Gastrocnemius medialis (tissue), 4 donors: ENCODE data around the gene CABLES2.

Experiments used
- POLR2A ChIP-seq, 2 donors: fragments of 450-650 bp; IDR thresholded peaks; one replicate each; pipeline ENCODE4 v1.6.1; 2017; ENCODE audit warnings: antibody characterized with exemption in 2 of 2, mild to moderate bottlenecking in 2 of 2, moderate library complexity in 2 of 2
- TF ChIP-seq, protein P1 (sequence below), 5 experiments: fragments of 450-650 bp in 3 of 5; fragments of 200-600 bp in 2 of 5; sonication (generic) in 2 of 5; IDR thresholded peaks in 4 of 5; conservative IDR thresholded peaks in 1 of 5; 1 replicate in 4 of 5; 2 replicates in 1 of 5; pipeline ENCODE4 v1.5.1; 2016 to 2019; ENCODE audit warnings: antibody characterized with exemption in 5 of 5, mild to moderate bottlenecking in 3 of 5, moderate library complexity in 3 of 5

DNA sequence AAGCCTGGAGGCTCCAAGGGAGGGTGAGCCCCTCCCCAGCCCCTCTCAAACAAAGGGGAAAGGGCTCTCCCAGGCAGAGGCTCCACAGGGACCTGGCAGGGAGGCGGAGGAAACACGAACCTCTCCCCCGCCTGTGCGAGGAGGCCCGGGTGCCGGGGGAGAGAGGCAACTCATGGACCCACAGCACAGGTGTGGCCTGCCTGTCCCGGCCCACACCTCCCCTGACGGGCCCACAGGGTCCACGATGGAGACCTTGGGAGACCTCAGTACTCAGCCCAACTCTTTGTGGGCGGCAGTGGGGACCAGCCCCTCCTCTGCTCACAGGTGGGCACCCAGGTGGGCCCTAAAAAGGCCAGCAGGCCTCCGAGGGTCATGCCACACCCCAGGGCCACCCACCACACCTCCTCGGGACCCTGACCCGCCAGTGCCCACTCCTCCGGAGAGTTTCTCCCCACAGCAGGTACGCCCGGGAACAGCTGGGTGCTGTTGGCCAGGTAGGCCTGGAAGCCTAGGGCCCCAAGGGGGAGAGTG lies 52.2 kb downstream of the CABLES2 start:
- TF ChIP-seq POLR2A (IDR thresholded peaks at IDR 0.05): no peak
- TF ChIP-seq, protein P1, sequence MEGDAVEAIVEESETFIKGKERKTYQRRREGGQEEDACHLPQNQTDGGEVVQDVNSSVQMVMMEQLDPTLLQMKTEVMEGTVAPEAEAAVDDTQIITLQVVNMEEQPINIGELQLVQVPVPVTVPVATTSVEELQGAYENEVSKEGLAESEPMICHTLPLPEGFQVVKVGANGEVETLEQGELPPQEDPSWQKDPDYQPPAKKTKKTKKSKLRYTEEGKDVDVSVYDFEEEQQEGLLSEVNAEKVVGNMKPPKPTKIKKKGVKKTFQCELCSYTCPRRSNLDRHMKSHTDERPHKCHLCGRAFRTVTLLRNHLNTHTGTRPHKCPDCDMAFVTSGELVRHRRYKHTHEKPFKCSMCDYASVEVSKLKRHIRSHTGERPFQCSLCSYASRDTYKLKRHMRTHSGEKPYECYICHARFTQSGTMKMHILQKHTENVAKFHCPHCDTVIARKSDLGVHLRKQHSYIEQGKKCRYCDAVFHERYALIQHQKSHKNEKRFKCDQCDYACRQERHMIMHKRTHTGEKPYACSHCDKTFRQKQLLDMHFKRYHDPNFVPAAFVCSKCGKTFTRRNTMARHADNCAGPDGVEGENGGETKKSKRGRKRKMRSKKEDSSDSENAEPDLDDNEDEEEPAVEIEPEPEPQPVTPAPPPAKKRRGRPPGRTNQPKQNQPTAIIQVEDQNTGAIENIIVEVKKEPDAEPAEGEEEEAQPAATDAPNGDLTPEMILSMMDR (IDR thresholded peaks at IDR 0.05 in 4 of 5, conservative IDR thresholded peaks at IDR 0.05 in 1 of 5): no peak
